ENCODE results near the gene MPV17.
"Not testable (repeated sequence)": the region's sequence is repeated elsewhere in the genome, so short reads cannot be mapped to it uniquely, and the experiment has no call there.

Gene MPV17

DNA sequence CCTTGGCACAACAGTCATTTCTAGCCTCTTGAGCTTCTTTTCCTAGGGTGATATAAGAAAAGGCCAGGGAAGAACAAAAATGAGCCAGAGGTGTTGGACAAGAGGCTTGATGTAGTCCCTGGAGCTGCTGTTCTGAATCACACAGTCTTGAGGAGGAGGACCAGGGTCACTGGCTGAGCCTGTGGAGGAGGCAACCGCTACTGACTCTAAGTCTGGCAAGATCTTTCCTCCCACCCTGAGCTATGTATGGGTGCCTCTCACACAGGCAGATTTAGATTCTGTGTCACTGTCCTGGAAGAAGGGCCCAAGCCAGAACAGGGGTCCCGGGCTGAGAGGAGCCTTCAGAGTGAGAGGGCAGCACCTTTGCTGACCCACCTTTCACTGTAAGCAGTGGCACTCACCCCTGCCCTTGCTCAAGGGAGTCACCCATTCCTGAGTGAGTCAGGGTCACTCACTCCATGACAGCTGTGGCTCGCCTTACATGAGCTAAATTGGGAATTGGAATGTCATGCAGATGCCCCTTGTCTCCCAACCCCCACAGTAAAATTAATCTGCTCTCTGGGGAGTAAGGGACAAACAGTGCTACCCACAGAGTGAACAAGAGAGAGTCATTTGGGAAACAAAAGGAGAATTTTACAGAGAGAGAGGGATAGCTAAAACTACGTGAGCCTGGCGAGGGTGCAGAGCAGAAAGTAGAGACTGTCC is 40.9 kb downstream of the MPV17 start, which contains the start of gene TRIM54:
TSS of gene TRIM54 (plus strand) at position 575 of the 705 bp plus-strand sequence. CDS start 303 bp downstream, outside the sequence.
- H3K27ac ChIP-seq (ENCODE audit: low read depth, low read length) = no peak within 1 kb of the TSS
- peaks cover 3% of the 10 kb centered on the region for H3K4me1 ChIP-seq (ENCODE audit: control insufficient read depth, insufficient read depth, low read length)
- H3K4me3 ChIP-seq (ENCODE audit: low read length) = no peak within 1 kb of the TSS
- no peak within 1 kb of the TSS for H3K9ac ChIP-seq (ENCODE audit: low read length)
- no peaks in the 10 kb centered on the region for H3K36me3 ChIP-seq (ENCODE audit: control insufficient read depth, insufficient read depth, low read length)
- H3K27me3 ChIP-seq (ENCODE audit: control insufficient read depth, insufficient read depth, low read length) = no peaks in the 10 kb centered on the region

DNA sequence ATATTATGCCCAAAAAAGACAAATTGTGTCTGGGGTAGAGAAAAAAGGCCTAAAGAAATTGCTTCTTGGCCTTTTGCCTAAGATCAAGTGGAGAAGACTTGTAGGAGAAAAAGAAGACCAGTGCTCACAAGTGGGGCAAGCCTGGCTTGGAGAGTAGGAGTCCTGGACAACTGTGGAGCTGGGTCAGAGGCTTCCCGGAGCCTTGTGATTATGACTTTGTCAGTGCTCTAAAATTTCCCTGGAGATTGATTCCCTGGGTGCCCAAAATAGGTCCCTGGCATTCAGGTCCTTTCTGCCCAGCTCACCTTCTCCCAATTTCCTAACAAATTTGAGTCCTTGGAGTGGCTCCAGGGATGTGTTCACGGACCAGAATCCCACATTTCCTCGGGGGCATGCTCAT is 41.5 kb downstream of the MPV17 start:
- Histone ChIP-seq H3K36me3 (ENCODE audit: control insufficient read depth, insufficient read depth, low read length) (no peaks in the 10 kb centered on the region), H3K27ac (ENCODE audit: low read depth, low read length) (no peak overlapping the region), H3K4me3 (ENCODE audit: low read length) (no peak overlapping the region)

DNA sequence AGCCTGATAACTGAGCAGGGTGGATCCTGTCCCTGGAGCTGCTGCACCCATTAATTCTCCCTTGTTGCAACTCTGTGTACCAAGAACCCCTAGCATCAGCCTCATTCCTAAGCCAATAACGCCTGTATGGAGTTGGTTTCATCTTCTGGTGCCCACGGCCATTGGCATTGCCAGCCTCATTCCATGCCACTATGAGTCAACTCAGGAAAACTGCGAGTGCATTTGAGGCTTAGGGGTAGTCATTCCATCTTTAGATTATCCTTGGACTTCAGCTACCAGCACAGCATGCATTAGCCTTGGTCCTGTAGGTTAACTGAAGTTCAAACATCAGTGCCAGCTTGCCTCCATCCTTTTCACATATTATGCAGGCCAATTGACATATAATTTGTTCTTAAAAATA is 42.1 kb downstream of the MPV17 start:
- Histone ChIP-seq H3K9ac (ENCODE audit: low read length) (no peak overlapping the region), H3K27me3 (ENCODE audit: control insufficient read depth, insufficient read depth, low read length) (no peaks in the 10 kb centered on the region), H3K36me3 (ENCODE audit: control insufficient read depth, insufficient read depth, low read length) (no peaks in the 10 kb centered on the region), H3K4me3 (ENCODE audit: low read length) (no peak overlapping the region), H3K27ac (ENCODE audit: low read depth, low read length) (no peak overlapping the region), H3K4me1 (ENCODE audit: control insufficient read depth, insufficient read depth, low read length) (peaks cover 3% of the 10 kb centered on the region)

More for the DNA sequence above, 41.5 kb downstream of the MPV17 start:
- H3K9ac ChIP-seq (ENCODE audit: low read length) = no peak overlapping the region
- peaks cover 3% of the 10 kb centered on the region for H3K4me1 ChIP-seq (ENCODE audit: control insufficient read depth, insufficient read depth, low read length)
- H3K27me3 ChIP-seq (ENCODE audit: control insufficient read depth, insufficient read depth, low read length) = no peaks in the 10 kb centered on the region

DNA sequence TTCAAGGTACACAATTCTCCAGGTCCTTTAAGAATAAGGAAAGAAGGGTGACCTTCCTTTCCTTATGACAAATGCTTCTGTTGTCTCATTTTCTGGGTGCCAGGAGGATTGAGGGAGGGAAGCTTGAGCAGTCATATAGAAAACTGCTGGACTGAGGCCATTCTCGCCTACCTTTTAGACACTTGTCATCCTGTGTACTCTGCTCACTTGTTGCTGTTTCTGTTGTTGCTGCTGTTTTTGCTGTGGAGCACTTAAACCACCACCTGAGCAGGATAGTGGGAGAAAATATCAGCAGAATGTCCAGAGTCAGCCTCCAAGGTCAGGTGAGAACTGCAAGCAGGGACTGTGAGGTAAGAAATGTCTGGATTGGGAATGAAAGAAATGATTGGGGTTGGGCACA is 44.9 kb downstream of the MPV17 start:
- Histone ChIP-seq H3K4me1 (ENCODE audit: control insufficient read depth, insufficient read depth, low read length) (peaks cover 3% of the 10 kb centered on the region), H3K36me3 (ENCODE audit: control insufficient read depth, insufficient read depth, low read length) (no peaks in the 10 kb centered on the region), H3K9ac (ENCODE audit: low read length) (no peak overlapping the region), H3K27me3 (ENCODE audit: control insufficient read depth, insufficient read depth, low read length) (no peaks in the 10 kb centered on the region), H3K4me3 (ENCODE audit: low read length) (no peak overlapping the region), H3K27ac (ENCODE audit: low read depth, low read length) (no peak overlapping the region)

DNA sequence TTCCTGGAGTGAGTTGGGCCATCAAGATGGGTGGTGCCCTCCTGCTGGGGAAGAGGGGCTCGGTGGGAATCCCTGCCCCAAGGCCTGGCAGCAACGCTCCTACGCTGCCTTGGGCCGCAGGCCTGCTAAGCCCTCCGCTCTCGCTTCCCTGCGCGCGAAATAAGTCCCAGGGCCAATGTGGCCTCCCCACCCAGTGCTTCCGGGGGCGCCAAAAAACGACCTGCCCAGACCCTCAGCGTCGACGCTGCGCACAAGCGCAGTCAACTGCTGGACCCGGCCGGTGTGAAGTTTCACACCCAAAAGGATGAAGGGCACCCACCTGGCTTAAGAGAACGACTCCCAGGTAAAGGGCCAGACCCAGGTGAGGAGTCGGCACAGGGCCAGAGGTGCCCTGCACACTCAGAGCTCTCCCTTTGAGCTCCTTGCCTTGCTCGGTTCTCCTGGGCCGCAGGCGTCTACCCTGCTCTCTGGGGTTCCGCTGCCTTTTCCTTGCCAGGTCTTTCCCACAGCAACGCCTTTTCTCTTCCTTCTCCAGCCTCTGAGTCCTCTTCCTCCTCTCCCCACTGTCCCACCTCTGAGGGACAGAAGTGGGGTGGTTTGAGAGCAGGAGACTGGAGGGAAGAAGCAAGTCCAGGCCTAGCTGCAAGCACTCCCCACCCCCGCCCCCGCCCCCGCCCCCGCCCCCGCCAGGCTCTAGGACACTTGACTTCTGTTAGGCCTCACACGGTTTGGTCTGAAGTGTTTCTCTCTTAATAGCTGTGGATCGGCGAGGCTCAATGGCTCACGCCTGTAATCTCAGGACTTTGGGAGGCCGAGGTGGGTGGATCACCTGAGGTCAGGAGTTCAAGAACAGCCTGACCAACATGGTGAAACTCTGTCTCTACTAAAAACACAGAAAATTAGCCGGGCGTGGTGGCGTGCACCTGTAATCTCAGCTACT is 47.4 kb downstream of the MPV17 start, which contains the start of gene DNAJC5G:
TSS of gene DNAJC5G (plus strand) at position 223 of the 940 bp plus-strand sequence. CDS start 1,296 bp downstream, outside the sequence.
- no peaks in the 10 kb centered on the region for H3K27me3 ChIP-seq (ENCODE audit: control insufficient read depth, insufficient read depth, low read length)
- no peak within 1 kb of the TSS for H3K4me3 ChIP-seq (ENCODE audit: low read length)
- no peak within 1 kb of the TSS for H3K27ac ChIP-seq (ENCODE audit: low read depth, low read length)
- peaks cover 3% of the 10 kb centered on the region for H3K4me1 ChIP-seq (ENCODE audit: control insufficient read depth, insufficient read depth, low read length)
- no peak within 1 kb of the TSS for H3K9ac ChIP-seq (ENCODE audit: low read length)
- H3K36me3 ChIP-seq (ENCODE audit: control insufficient read depth, insufficient read depth, low read length) = no peaks in the 10 kb centered on the region

DNA sequence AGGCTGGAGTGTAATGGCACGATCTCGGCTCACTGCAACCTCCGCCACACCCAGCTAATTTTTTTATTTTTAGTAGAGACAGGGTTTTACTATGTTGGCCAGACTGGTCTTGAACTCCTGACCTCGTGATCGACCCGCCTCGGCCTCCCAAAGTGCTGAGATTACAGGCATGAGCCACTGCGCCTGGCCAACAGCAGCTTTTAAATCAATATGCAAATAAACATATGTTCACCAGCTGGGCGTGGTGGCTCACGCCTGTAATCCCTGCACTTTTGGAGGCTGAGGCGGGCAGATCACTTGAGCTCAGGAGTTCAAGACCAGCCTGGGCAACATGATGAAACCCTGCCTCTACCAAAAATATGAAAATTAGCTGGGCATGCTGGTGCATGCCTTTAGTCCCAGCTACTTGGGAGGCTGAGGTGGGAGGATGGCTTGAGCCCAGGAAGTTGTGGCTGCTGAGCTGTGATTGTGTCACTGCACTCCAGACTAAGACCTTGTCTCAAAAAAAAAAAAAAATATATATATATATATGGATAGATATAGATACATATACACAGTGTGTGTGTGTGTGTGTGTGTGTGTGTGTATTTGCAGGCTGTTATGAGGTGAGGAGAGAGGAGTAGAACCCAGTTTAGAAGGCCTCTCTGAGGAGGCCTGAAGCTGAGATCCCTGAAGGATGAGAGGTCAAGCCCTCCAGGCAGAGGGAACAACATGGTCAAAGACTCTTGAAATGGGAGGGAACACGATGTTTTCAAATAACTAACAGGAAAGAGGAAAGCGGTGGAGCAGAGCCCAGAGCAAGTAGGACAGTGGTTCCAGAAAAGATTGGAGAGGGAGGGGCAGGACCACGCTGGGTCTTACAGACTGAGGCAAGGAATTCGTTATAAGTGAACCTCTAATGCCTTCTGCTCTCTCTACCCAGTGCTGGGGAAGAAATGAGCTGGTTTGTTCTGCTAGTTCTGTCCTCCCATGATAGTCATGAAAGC is 50.1 kb downstream of the MPV17 start:
- H3K27me3 ChIP-seq (ENCODE audit: control insufficient read depth, insufficient read depth, low read length); H3K27ac ChIP-seq (ENCODE audit: low read depth, low read length); H3K9ac ChIP-seq (ENCODE audit: low read length); H3K36me3 ChIP-seq (ENCODE audit: control insufficient read depth, insufficient read depth, low read length); H3K4me1 ChIP-seq (ENCODE audit: control insufficient read depth, insufficient read depth, low read length); H3K4me3 ChIP-seq (ENCODE audit: low read length): not testable (repeated sequence)

DNA sequence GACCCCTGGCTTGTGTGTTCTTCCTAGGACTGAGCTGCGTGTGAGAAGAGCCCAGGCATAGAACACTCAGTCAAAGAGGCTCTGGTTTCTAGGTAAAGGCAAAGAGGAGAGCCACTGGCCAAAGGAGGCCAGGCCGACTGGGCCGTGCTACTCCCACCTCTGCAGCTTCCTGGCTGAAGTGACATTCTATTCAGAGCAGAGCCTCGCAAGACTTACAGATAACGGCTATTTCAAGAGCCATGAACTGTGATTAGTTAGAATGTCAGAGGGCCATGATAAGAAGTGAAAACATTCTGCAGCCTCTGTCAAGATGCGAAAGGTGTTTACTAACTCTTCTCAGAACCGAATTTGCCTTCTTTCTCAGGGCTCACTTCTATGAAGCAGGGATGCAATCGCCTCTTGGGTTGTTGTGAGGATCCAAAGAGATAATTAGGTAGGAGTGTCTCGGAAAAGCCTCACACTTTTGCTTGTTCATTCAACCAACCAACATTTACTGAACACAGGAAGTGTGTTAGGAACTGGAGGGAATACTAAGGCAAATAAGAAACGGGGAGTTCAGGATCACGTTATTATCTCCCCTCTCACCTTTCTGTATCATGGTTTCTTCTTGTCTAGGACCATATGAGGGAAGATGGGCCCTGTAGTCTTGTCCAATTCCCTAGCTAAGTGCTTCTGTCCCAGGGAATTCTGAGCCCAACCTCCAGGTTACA is 51.1 kb downstream of the MPV17 start:
- Histone ChIP-seq H3K27ac (ENCODE audit: low read depth, low read length) (no peak overlapping the region), H3K4me1 (ENCODE audit: control insufficient read depth, insufficient read depth, low read length) (no peaks in the 10 kb centered on the region), H3K9ac (ENCODE audit: low read length) (no peak overlapping the region), H3K36me3 (ENCODE audit: control insufficient read depth, insufficient read depth, low read length) (no peaks in the 10 kb centered on the region), H3K4me3 (ENCODE audit: low read length) (no peak overlapping the region), H3K27me3 (ENCODE audit: control insufficient read depth, insufficient read depth, low read length) (no peaks in the 10 kb centered on the region)

DNA sequence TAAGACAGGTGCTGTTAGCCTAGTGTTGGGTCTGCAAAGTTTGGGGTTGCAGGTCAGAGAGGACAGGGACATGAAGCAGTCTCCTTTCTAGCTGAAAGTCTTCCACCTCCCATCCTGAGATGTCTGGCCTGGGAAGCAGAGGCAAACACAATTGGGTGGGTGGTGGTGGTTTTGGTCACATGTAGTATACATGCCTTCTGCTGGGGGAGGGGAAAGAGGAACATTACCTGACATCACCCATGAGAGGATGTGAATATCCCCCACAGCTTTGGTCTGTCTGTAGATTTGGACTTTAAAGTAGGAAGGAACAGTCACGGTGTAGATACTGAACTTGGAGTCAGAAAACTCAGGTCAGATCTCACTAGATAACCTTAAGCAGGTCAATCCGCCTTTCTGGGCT is 52.2 kb downstream of the MPV17 start:
- Histone ChIP-seq H3K4me3 (ENCODE audit: low read length) (no peak overlapping the region), H3K4me1 (ENCODE audit: control insufficient read depth, insufficient read depth, low read length) (no peaks in the 10 kb centered on the region), H3K36me3 (ENCODE audit: control insufficient read depth, insufficient read depth, low read length) (no peaks in the 10 kb centered on the region), H3K27ac (ENCODE audit: low read depth, low read length) (no peak overlapping the region), H3K9ac (ENCODE audit: low read length) (no peak overlapping the region), H3K27me3 (ENCODE audit: control insufficient read depth, insufficient read depth, low read length) (no peaks in the 10 kb centered on the region)

DNA sequence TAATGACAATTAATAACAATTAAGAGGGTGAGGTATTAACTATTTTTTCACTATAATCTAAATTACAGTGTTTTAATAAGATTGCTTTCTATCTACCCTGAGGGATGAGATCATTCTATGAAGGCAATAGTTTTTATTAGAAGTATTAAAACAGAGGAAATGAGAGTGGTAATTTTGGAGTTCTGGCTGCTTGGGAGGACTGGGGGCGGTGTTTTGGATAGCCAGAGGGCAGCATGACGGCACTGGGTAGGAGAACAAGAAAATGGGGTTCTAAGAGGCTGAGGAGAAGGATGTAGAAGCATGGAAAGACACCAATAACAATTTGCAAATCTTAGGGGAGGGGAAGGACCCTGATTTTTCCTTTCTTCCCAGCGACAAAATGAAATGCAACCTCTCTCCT is 52.8 kb downstream of the MPV17 start:
- H3K4me3 ChIP-seq (ENCODE audit: low read length) = no peak overlapping the region
- no peaks in the 10 kb centered on the region for H3K27me3 ChIP-seq (ENCODE audit: control insufficient read depth, insufficient read depth, low read length)
- H3K36me3 ChIP-seq (ENCODE audit: control insufficient read depth, insufficient read depth, low read length) = no peaks in the 10 kb centered on the region
- no peak overlapping the region for H3K27ac ChIP-seq (ENCODE audit: low read depth, low read length)
- H3K9ac ChIP-seq (ENCODE audit: low read length) = no peak overlapping the region
- H3K4me1 ChIP-seq (ENCODE audit: control insufficient read depth, insufficient read depth, low read length) = no peaks in the 10 kb centered on the region

DNA sequence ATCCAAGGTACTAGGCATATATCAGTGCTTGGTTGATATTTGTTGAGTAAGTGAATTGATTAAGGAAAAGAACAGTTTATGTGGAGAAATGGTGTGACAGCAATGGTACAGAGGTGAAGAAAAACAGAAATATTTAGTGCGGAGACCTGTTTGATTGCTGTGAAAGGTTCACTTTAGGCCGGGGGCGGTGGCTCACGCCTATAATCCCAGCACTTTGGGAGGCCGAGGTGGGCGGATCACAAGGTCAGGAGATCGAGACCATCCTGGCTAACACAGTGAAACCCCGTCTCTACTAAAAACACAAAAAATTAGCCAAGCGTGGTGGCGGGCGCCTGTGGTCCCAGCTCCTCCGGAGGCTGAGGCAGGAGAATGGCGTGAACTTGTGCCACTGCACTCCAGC is 54.6 kb downstream of the MPV17 start:
- H3K27me3 ChIP-seq (ENCODE audit: control insufficient read depth, insufficient read depth, low read length) = peaks cover 14% of the 10 kb centered on the region

DNA sequence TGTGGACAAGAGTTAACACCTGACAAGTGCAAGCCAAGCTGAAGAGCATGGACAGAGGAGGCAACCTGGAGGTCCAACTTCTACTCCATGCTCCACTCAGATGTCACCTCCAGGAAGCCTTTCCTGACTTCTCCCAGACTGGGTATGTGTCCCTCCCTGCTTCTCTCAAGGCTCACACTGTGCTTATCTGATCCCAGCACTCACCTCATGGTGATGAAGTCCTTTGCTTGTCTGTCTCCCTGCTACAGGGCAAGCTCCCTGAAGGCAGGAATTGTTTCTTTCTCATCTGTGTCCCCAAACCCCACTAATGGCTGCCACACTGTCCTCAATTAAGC is 57.4 kb downstream of the MPV17 start:
- Histone ChIP-seq H3K27ac (ENCODE audit: low read depth, low read length) (no peak overlapping the region), H3K27me3 (ENCODE audit: control insufficient read depth, insufficient read depth, low read length) (peaks cover 30% of the 10 kb centered on the region), H3K4me3 (ENCODE audit: low read length) (no peak overlapping the region), H3K9ac (ENCODE audit: low read length) (no peak overlapping the region), H3K4me1 (ENCODE audit: control insufficient read depth, insufficient read depth, low read length) (no peaks in the 10 kb centered on the region), H3K36me3 (ENCODE audit: control insufficient read depth, insufficient read depth, low read length) (no peaks in the 10 kb centered on the region)

More for the DNA sequence above, 54.6 kb downstream of the MPV17 start:
- not testable (repeated sequence) for H3K4me3 ChIP-seq (ENCODE audit: low read length); H3K27ac ChIP-seq (ENCODE audit: low read depth, low read length); H3K4me1 ChIP-seq (ENCODE audit: control insufficient read depth, insufficient read depth, low read length); H3K9ac ChIP-seq (ENCODE audit: low read length); H3K36me3 ChIP-seq (ENCODE audit: control insufficient read depth, insufficient read depth, low read length)

Data from rectal smooth muscle tissue (tissue), 1 donor.